IMR-90 (cell line): Measurements from ENCODE around the gene ZMYND11. TPM values are rescaled to one million over a fixed set of nuclear protein-coding genes. Genes with fewer than 3 reads are reported as not detected.

ENCODE experiments used
- ATAC-seq: fragments of 200-7000 bp; cut with Tn5 transposase; 2 replicates; pipeline ENCODE4 v1.9.1; 2020; ENCODE audit warnings: low read depth, mild to moderate bottlenecking, moderate library complexity
- BruUV-seq: library from RNA; stranded (reverse); fragments of 400-500 nt; replicated peaks from 2 replicates; lab custom pipeline; 2021; lab: Mats Ljungman, UMichigan
- CTCF ChIA-PET: fragments of 300-600 bp; formaldehyde crosslinking; extraction: SDS; loops from one replicate; lab custom pipeline; 2021; ENCODE audit warnings: antibody characterized with exemption; lab: Yijun Ruan, JAX
- POLR2A ChIA-PET: fragments of 300-600 bp; sonication (Branson Sonifier 250); formaldehyde crosslinking; loops from one replicate; lab custom pipeline; 2022; ENCODE audit warnings: antibody characterized with exemption; ENCODE audit not compliant: unreplicated experiment; lab: Charles Lee
- DNase-seq: peaks from one replicate; pipeline ENCODE4 v3.0.0; 2013
- H2AFZ ChIP-seq: replicated peaks from 2 replicates; pipeline ENCODE3; 2013; ENCODE audit warnings: low read length, mild to moderate bottlenecking; ENCODE audit not compliant: poor library complexity
- H2AK5ac ChIP-seq: 2 replicates; pipeline ENCODE4 v1.6.1; 2013; ENCODE audit warnings: low read depth, low read length, inconsistent platforms
- H2AK9ac ChIP-seq: replicated peaks from 2 replicates; pipeline ENCODE3; 2013; ENCODE audit warnings: mild to moderate bottlenecking, low read depth, low read length, moderate library complexity; ENCODE audit not compliant: poor library complexity
- H2BK120ac ChIP-seq: 2 replicates; pipeline ENCODE4 v1.6.1; 2013; ENCODE audit warnings: low read depth, low read length, inconsistent platforms
- H2BK15ac ChIP-seq: 3 replicates; pipeline ENCODE4 v1.6.1; 2013; ENCODE audit warnings: low read depth, low read length, inconsistent platforms
- H2BK20ac ChIP-seq: 2 replicates; pipeline ENCODE4 v1.6.1; 2013; ENCODE audit warnings: low read depth, mild to moderate bottlenecking, inconsistent platforms, low read length, moderate library complexity
- H2BK5ac ChIP-seq: 2 replicates; pipeline ENCODE4 v1.6.1; 2013; ENCODE audit warnings: mild to moderate bottlenecking, low read depth, low read length, inconsistent platforms; ENCODE audit not compliant: poor library complexity, severe bottlenecking
- H3K14ac ChIP-seq: replicated peaks from 2 replicates; pipeline ENCODE4 v1.6.1; 2013; ENCODE audit warnings: low read depth, low read length, inconsistent platforms
- H3K18ac ChIP-seq: 2 replicates; pipeline ENCODE4 v1.6.1; 2013; ENCODE audit warnings: low read depth, low read length, control low read depth
- H3K23ac ChIP-seq: 2 replicates; pipeline ENCODE4 v1.6.1; 2013; ENCODE audit warnings: low read depth, low read length, inconsistent platforms
- H3K27ac ChIP-seq: 2 replicates; pipeline ENCODE4 v1.5.1; 2013; ENCODE audit warnings: mild to moderate bottlenecking, control low read depth, low read length; ENCODE audit not compliant: insufficient read depth
- H3K27me3 ChIP-seq: 2 replicates; pipeline ENCODE4 v1.6.1; 2013; ENCODE audit warnings: low read length; ENCODE audit not compliant: control insufficient read depth, insufficient read depth
- H3K36me3 ChIP-seq: 2 replicates; pipeline ENCODE4 v1.6.1; 2013; ENCODE audit warnings: low read length, mixed read lengths; ENCODE audit not compliant: control insufficient read depth, insufficient read depth
- H3K4ac ChIP-seq: 2 replicates; pipeline ENCODE4 v1.6.1; 2013; ENCODE audit warnings: low read depth, low read length, inconsistent platforms
- H3K4me1 ChIP-seq: 2 replicates; pipeline ENCODE4 v1.6.1; 2013; ENCODE audit warnings: low read length, mixed read lengths; ENCODE audit not compliant: control insufficient read depth, insufficient read depth
- H3K4me2 ChIP-seq: 2 replicates; pipeline ENCODE4 v1.6.1; 2013; ENCODE audit warnings: low read depth, mild to moderate bottlenecking, control low read depth, low read length, moderate library complexity
- H3K4me3 ChIP-seq: 2 replicates; pipeline ENCODE4 v1.5.1; 2013; ENCODE audit warnings: low read depth, mild to moderate bottlenecking, control low read depth, low read length, moderate library complexity; ENCODE audit not compliant: insufficient read depth
- H3K56ac ChIP-seq: 2 replicates; pipeline ENCODE4 v1.6.1; 2013; ENCODE audit warnings: low read length, inconsistent platforms; ENCODE audit not compliant: insufficient read depth; ENCODE audit errors: extremely low read depth
- H3K79me1 ChIP-seq, 2 experiments: 2 replicates each; pipeline ENCODE4 v1.6.1; 2013; ENCODE audit warnings: low read length in 2 of 2, inconsistent platforms in 1 of 2, low read depth in 1 of 2
- H3K9ac ChIP-seq: 2 replicates; pipeline ENCODE4 v1.6.1; 2013; ENCODE audit warnings: low read depth, low read length, control low read depth
- H3K9me1 ChIP-seq: 2 replicates; pipeline ENCODE4 v1.6.1; 2013; ENCODE audit warnings: low read length, inconsistent platforms; ENCODE audit not compliant: insufficient read depth
- H3K9me3 ChIP-seq: 2 replicates; pipeline ENCODE4 v1.6.1; 2013; ENCODE audit warnings: low read length; ENCODE audit not compliant: control insufficient read depth, insufficient read depth
- H4K20me1 ChIP-seq: 2 replicates; pipeline ENCODE4 v1.6.1; 2013; ENCODE audit warnings: low read length, inconsistent platforms; ENCODE audit not compliant: insufficient read depth
- H4K5ac ChIP-seq: 2 replicates; pipeline ENCODE4 v1.6.1; 2013; ENCODE audit warnings: mild to moderate bottlenecking, low read depth, low read length, control low read depth
- H4K8ac ChIP-seq, 2 experiments: 2 replicates each; pipeline ENCODE4 v1.6.1; 2013; ENCODE audit warnings: low read depth in 2 of 2, low read length in 2 of 2, control low read depth in 1 of 2, inconsistent platforms in 1 of 2
- H4K91ac ChIP-seq: 2 replicates; pipeline ENCODE4 v1.6.1; 2013; ENCODE audit warnings: low read depth, low read length, inconsistent platforms; ENCODE audit not compliant: insufficient read depth
- BHLHE40 ChIP-seq: fragments of 150-350 bp; IDR thresholded peaks from 2 replicates; pipeline ENCODE4 v1.6.1; 2016; ENCODE audit warnings: mild to moderate bottlenecking, low read depth, low read length
- CEBPB ChIP-seq: IDR thresholded peaks from 2 replicates; pipeline ENCODE4 v1.6.1; 2012; ENCODE audit warnings: low read depth, low read length, improper control_type of control experiment
- CHD1 ChIP-seq: IDR thresholded peaks from 2 replicates; pipeline ENCODE4 v1.6.1; 2012; ENCODE audit warnings: low read depth, low read length, improper control_type of control experiment
- FOS ChIP-seq: fragments of 150-350 bp; IDR thresholded peaks from 2 replicates; pipeline ENCODE4 v1.6.1; 2016; ENCODE audit warnings: low read depth, low read length
- MAFK ChIP-seq: IDR thresholded peaks from 2 replicates; pipeline ENCODE4 v1.6.1; 2012; ENCODE audit warnings: low read depth, low read length, improper control_type of control experiment
- MAZ ChIP-seq: IDR thresholded peaks from 2 replicates; pipeline ENCODE4 v1.6.1; 2012; ENCODE audit warnings: low read depth, mild to moderate bottlenecking, low read length, improper control_type of control experiment, moderate library complexity, borderline replicate concordance
- MXI1 ChIP-seq: IDR thresholded peaks from 2 replicates; pipeline ENCODE4 v1.6.1; 2012; ENCODE audit warnings: low read depth, mild to moderate bottlenecking, low read length, moderate library complexity, borderline replicate concordance
- NFE2L2 ChIP-seq: fragments of 150-350 bp; IDR thresholded peaks from 2 replicates; pipeline ENCODE4 v1.6.1; 2016; ENCODE audit warnings: low read depth, mild to moderate bottlenecking, low read length
- POLR2A ChIP-seq: IDR thresholded peaks from 2 replicates; pipeline ENCODE4 v1.6.1; 2012; ENCODE audit warnings: mild to moderate bottlenecking, low read depth, low read length
- RAD21 ChIP-seq: IDR thresholded peaks from 2 replicates; pipeline ENCODE4 v1.6.1; 2012; ENCODE audit warnings: low read length, improper control_type of control experiment
- RCOR1 ChIP-seq: IDR thresholded peaks from 2 replicates; pipeline ENCODE4 v1.6.1; 2012; ENCODE audit warnings: mild to moderate bottlenecking, low read length, improper control_type of control experiment; ENCODE audit not compliant: insufficient replicate concordance
- RFX5 ChIP-seq: IDR thresholded peaks from 2 replicates; pipeline ENCODE4 v1.8.0; 2012; ENCODE audit warnings: low read depth, mild to moderate bottlenecking, low read length, moderate library complexity
- SMC3 ChIP-seq: fragments of 150-350 bp; IDR thresholded peaks from 2 replicates; pipeline ENCODE4 v1.6.1; 2016; ENCODE audit warnings: low read depth, mild to moderate bottlenecking, antibody characterized with exemption, low read length, moderate library complexity
- USF2 ChIP-seq: fragments of 150-350 bp; IDR thresholded peaks from 2 replicates; pipeline ENCODE4 v1.6.1; 2017; ENCODE audit warnings: mild to moderate bottlenecking, antibody characterized with exemption, low read length, low read depth
- dilution Hi-C: fragments of 300-500 bp; cut with HindIII; formaldehyde crosslinking; loops from one replicate; pipeline ENCODE4 v1.14.3; 2018; ENCODE audit warnings: low sequenced_read_pairs; ENCODE audit not compliant: unreplicated experiment
- in situ Hi-C: fragments of 300-500 bp; cut with MboI; formaldehyde crosslinking; loops from 3 replicates; pipeline ENCODE4 v1.14.3; 2019; ENCODE audit warnings: low sequenced_read_pairs, inconsistent platforms, mixed read lengths
- intact Hi-C: fragments of 100-400 bp; cut with micrococcal nuclease; formaldehyde crosslinking; loops from 2 replicates; pipeline ENCODE4 v1.10.0; 2022
- polyA plus RNA-seq, 3 experiments: library from polyadenylated mRNA; depleted of rRNA; stranded (reverse); fragments of >200 nt; gene quantifications; 2 replicates each; pipeline ENCODE4 v1.2.3, GENCODE V29; 2012; ENCODE audit warnings: low replicate concordance in 1 of 3
- total RNA-seq: library from RNA; depleted of rRNA; stranded (reverse); fragments of >200 nt; gene quantifications from 2 replicates; pipeline ENCODE4 v1.2.3, GENCODE V29; 2012
- TF ChIP-seq, protein P1 (sequence below): fragments of 150-350 bp; IDR thresholded peaks from 2 replicates; pipeline ENCODE4 v1.6.1; 2016; ENCODE audit warnings: low read depth, mild to moderate bottlenecking, low read length, moderate library complexity, borderline replicate concordance
- TF ChIP-seq, protein P2 (sequence below): conservative IDR thresholded peaks from 2 replicates; pipeline ENCODE4 v1.5.1; 2012; ENCODE audit warnings: mild to moderate bottlenecking, low read depth, low read length, improper control_type of control experiment

The ZMYND11 gene
- total and polyA plus RNA-seq, 2 of the 4 experiments (the other 2 are of a cell fraction) = 39.5 to 72.2 TPM

- Histone ChIP-seq H3K4me2 (no peak overlapping the region), H2AK5ac (no peak overlapping the region), H3K36me3 (peaks cover 5% of the 10 kb centered on the region), H4K20me1 (peaks cover 25% of the 10 kb centered on the region; the same call in 1 of the 2 replicates), H3K4ac (no peak overlapping the region), H2BK15ac (no peak overlapping the region), H3K14ac (no peak overlapping the region), H3K79me1 (peaks cover 18 to 36% of the 10 kb centered on the region in 2 experiments), H3K9ac (no peak overlapping the region), H3K27ac (no peak overlapping the region), H4K8ac (no peak overlapping the region), H3K4me3 (no peak overlapping the region), H3K18ac (no peak overlapping the region), H2BK5ac (no peak overlapping the region), H2BK20ac (no peak overlapping the region), H3K27me3 (no peaks in the 10 kb centered on the region), H3K9me3 (peaks cover 2% of the 10 kb centered on the region; the same call in 1 of the 2 replicates), H2BK120ac (no peak overlapping the region), H2AFZ (no peak overlapping the region), H3K9me1 (0 out of 2 replicates have a peak, but pooled peaks cover 3% of the 10 kb centered on the region), H3K23ac (no peak overlapping the region), H4K91ac (no peak overlapping the region), H3K56ac (no peak overlapping the region), H3K4me1 (peaks cover 4% of the 10 kb centered on the region), H2AK9ac (no peak overlapping the region), H4K5ac (no peak overlapping the region)
- ATAC-seq (no peak), DNase-seq (no peak)
- ChIA-PET POLR2A (no interaction called here), CTCF (interaction anchor here (0.9 kb wide), 1 partner anchor 17 kb away, joined by 4 read pairs; no protein-coding TSS in a partner anchor)
- dilution Hi-C loops = no loop called here
- in situ Hi-C loops = no loop called here
- intact Hi-C loops = no loop called here
- no TSS peak for BruUV-seq
- TF ChIP-seq USF2 (no peak), MXI1 (no peak), POLR2A (no peak), FOS (no peak), RCOR1 (no peak), MAFK (no peak), RFX5 (no peak), CHD1 (no peak), MAZ (no peak), SMC3 (no peak), NFE2L2 (no peak), CEBPB (no peak), BHLHE40 (no peak), RAD21 (no peak)
- TF ChIP-seq, protein P1, sequence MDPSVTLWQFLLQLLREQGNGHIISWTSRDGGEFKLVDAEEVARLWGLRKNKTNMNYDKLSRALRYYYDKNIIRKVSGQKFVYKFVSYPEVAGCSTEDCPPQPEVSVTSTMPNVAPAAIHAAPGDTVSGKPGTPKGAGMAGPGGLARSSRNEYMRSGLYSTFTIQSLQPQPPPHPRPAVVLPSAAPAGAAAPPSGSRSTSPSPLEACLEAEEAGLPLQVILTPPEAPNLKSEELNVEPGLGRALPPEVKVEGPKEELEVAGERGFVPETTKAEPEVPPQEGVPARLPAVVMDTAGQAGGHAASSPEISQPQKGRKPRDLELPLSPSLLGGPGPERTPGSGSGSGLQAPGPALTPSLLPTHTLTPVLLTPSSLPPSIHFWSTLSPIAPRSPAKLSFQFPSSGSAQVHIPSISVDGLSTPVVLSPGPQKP = no peak
- TF ChIP-seq, protein P2, sequence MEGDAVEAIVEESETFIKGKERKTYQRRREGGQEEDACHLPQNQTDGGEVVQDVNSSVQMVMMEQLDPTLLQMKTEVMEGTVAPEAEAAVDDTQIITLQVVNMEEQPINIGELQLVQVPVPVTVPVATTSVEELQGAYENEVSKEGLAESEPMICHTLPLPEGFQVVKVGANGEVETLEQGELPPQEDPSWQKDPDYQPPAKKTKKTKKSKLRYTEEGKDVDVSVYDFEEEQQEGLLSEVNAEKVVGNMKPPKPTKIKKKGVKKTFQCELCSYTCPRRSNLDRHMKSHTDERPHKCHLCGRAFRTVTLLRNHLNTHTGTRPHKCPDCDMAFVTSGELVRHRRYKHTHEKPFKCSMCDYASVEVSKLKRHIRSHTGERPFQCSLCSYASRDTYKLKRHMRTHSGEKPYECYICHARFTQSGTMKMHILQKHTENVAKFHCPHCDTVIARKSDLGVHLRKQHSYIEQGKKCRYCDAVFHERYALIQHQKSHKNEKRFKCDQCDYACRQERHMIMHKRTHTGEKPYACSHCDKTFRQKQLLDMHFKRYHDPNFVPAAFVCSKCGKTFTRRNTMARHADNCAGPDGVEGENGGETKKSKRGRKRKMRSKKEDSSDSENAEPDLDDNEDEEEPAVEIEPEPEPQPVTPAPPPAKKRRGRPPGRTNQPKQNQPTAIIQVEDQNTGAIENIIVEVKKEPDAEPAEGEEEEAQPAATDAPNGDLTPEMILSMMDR = no peak
Measured at GRCh38 chr10:176677-177076, 41.4 kb downstream of the ZMYND11 start.
